Measurements from ENCODE around the gene HIVEP2.

The HIVEP2 gene

DNA sequence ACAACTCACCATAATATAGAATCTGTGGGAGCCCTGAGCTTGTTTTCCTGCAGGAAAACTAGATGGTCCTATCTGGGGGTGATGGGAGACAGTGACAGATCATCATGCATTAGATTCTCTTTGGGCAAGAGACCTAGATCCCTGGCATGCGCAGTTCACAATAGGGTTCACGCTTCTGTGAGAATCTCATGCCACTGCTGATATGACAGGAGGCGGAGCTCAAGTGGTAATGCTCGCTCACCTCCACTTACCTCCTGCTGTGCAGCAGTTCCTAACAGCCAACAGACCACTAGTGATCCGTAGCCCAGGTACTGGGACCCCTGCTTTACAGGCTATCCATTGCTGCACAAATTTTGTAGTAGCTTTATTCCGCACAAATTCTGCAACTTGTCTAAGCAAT is 84.5 kb downstream of the HIVEP2 start:
- no peak overlapping the region for H3K27ac ChIP-seq
- no peak overlapping the region for H3K4me3 ChIP-seq
- no peaks in the 10 kb centered on the region for H3K4me1 ChIP-seq
- no peak for TF ChIP-seq CTCF (IDR thresholded peaks at IDR 0.05)
- H3K27me3 ChIP-seq: no peaks in the 10 kb centered on the region
- H3K9me3 ChIP-seq: no peaks in the 10 kb centered on the region
- no peaks in the 10 kb centered on the region for H3K36me3 ChIP-seq
- intact Hi-C loops (cut with DNase I; ENCODE audit: low total_unique reads): no loop called here
- DNase-seq: no peak

DNA sequence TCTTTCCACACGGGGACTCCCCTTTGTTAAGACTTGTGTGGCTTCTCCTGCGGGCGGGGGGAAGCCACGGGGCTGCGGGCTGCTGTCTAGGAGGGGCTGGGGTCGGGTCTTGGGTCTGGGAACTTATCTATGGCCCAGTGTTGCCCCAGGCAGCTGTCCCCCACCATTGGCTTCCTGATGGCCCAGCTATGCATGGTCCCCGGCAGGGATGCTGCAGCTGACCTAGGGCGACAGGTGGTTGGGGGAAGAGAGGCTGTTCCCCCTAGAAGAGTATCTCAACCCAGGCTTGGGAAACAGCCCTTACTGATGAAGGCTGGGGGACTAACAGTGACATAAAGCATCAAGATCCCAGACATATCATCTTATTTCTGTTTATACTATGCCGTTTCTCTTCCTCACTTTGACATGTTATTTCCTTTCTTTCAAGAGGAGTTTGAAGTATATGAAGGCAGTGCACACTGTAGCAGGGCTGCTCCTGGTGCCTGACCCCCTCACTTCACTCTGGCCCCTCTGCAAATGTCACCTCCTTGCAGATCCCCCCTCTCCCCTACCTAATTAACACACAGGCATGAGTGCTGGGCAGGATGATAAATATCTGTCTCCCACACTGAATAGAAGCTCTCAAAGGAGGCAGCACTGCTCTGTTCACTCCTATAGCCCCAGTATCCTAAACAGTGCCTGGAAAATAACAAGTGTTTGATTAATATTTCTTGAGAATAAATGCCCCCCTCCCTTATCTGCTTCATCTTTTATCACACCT is 87.0 kb downstream of the HIVEP2 start:
- DNase-seq: no peak
- Histone ChIP-seq H3K27me3 (no peaks in the 10 kb centered on the region), H3K9me3 (no peaks in the 10 kb centered on the region), H3K27ac (no peak overlapping the region), H3K36me3 (no peaks in the 10 kb centered on the region), H3K4me1 (peaks cover 0 to 12% (median 2%) of the 10 kb centered on the region in 4 donors), H3K4me3 (no peak overlapping the region)
- intact Hi-C loops (cut with DNase I; ENCODE audit: low total_unique reads): no loop called here
- TF ChIP-seq CTCF (IDR thresholded peaks at IDR 0.05): no peak

DNA sequence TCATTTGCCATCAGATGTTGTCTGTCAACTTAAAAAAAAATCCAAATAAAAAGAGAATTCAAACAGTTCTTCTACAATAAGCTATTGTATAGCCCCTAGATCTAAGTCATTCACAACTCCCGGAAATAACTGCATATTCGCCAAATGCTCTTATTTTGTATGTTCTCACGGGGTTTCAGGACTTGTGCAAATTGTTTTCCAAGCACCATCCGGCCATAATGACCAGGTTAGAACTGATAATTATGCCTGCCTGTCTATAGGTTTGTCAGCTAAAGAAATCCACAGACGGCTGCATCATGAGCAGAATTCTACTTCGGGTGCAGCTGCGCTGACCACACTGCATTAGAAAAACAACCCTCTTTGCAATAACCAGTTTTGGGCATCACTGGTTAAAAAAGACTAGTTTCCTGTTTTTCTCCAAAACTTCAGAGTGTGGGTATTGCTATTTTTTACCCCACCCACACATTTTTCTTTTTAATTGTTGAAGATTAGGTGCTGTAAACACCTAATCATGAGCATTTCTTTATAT is 87.7 kb downstream of the HIVEP2 start:
- Histone ChIP-seq H3K9me3 (no peaks in the 10 kb centered on the region), H3K27ac (no peak overlapping the region), H3K36me3 (no peaks in the 10 kb centered on the region), H3K4me1 (peaks cover 0 to 12% (median 2%) of the 10 kb centered on the region in 4 donors), H3K27me3 (no peaks in the 10 kb centered on the region), H3K4me3 (no peak overlapping the region)
- no peak for TF ChIP-seq CTCF (IDR thresholded peaks at IDR 0.05)
- DNase-seq: no peak
- intact Hi-C loops (cut with DNase I; ENCODE audit: low total_unique reads): no loop called here

DNA sequence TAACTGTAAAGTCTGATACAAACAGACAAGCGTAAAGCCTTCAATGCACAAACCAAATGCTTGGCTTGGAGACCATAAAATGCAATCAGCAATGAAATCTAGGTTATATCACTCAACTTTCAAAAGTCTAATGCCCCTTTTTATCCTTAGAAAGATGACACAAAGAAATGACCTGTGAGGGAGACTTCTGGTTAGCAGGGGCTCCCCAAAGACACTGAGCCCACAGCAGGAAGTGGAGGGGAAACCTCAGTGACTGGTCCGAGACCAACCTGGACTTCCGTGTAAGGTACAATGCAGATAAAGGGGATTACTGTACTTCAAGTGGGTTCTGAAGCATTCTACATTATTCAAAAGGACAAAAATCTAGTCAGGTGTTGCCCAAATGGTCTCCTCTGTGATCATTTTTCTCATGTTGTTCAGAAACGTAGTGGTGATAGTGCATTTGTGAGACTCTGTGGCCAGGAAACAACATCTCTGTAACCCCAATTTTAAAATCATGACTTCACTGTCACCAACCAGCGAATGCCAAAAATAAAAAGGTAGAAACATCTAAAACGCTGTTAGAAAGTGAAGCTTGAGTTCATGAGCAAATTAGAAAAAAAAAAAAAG is 88.2 kb downstream of the HIVEP2 start:
- Histone ChIP-seq H3K36me3 (no peaks in the 10 kb centered on the region), H3K27ac (no peak overlapping the region), H3K27me3 (no peaks in the 10 kb centered on the region), H3K9me3 (no peaks in the 10 kb centered on the region), H3K4me3 (no peak overlapping the region), H3K4me1 (peaks cover 0 to 18% (median 2%) of the 10 kb centered on the region in 4 donors)
- intact Hi-C loops (cut with DNase I; ENCODE audit: low total_unique reads): no loop called here
- no peak for TF ChIP-seq CTCF (IDR thresholded peaks at IDR 0.05)
- no peak for DNase-seq

DNA sequence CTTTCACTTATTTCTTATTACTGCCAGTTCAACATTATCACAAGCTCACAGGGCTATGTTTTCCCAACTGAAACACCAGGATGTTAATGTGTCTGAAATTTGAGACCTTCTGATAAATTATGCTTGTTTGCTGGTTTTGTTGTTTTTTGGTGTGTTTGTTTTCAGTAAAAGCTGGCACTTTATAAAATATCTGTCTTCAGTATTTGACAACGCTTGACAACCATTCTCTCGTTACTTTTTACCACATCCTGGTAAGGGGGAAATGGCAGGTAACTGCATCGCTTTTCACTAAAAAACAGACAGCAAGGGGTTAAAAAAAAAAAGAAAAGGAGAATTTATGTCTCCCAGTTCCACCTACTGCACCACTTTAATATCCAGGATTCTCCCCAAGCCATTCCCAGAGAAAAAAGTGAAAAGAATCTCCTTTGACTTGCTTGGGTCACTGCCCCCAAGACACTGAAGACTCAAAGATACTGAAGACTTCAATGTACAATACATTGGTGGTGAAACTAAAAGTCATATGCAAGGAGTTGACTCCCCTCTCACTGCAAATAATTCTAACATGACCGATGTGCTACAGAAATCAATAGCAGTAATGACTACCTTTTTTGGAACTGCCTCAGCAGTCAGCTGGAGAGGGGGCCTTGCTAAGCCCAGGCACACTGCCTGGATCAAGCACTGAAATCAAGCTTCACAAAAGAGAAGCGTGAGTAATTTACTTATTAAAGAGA is 88.9 kb downstream of the HIVEP2 start:
- H3K9me3 ChIP-seq: no peaks in the 10 kb centered on the region
- intact Hi-C loops (cut with DNase I; ENCODE audit: low total_unique reads): no loop called here
- H3K36me3 ChIP-seq: no peaks in the 10 kb centered on the region
- H3K27ac ChIP-seq: no peak overlapping the region
- peaks cover 0 to 24% (median 4%) of the 10 kb centered on the region in 4 donors for H3K4me1 ChIP-seq
- H3K27me3 ChIP-seq: no peaks in the 10 kb centered on the region
- H3K4me3 ChIP-seq: no peak overlapping the region
- no peak for TF ChIP-seq CTCF (IDR thresholded peaks at IDR 0.05)
- DNase-seq: no peak

Data from tibial artery (tissue), 4 donors.